ENCODE results near the gene CHMP5.
"Not testable (repeated sequence)": the region's sequence is repeated elsewhere in the genome, so short reads cannot be mapped to it uniquely, and the experiment has no call there.

The CHMP5 gene

GRCh38 chr9:33315371-33315770 is 50.5 kb downstream of the CHMP5 start:
- DNase-seq, result no peak

- DNase-seq, result not testable (repeated sequence)
These were observed 52.3 kb downstream of the CHMP5 start for GRCh38 chr9:33317136-33317535.

GRCh38 chr9:33318225-33318624 is 53.4 kb downstream of the CHMP5 start:
- no peak for DNase-seq

GRCh38 chr9:33318781-33319180 is 53.9 kb downstream of the CHMP5 start:
- DNase-seq, result no peak

- DNase-seq, result no peak
These were observed 55.4 kb downstream of the CHMP5 start for GRCh38 chr9:33320230-33320567.

- DNase-seq, result no peak
These were observed 55.9 kb downstream of the CHMP5 start for GRCh38 chr9:33320568-33321261.

GRCh38 chr9:33329117-33329563 is 64.3 kb downstream of the CHMP5 start:
- DNase-seq, result no peak

- no peak for DNase-seq
These were observed 65.1 kb downstream of the CHMP5 start for GRCh38 chr9:33329979-33330378.

- DNase-seq, result no peak
These were observed 66.6 kb downstream of the CHMP5 start for GRCh38 chr9:33331377-33331891.

Measured in right kidney (tissue), 1 donor.